Ramos (cell line): ENCODE data around the gene XG.

Experiments used
- in situ Hi-C: fragments of 300-500 bp; cut with MboI; formaldehyde crosslinking; loops from one replicate; pipeline ENCODE4 v1.14.3; 2022; ENCODE audit warnings: low sequenced_read_pairs; ENCODE audit not compliant: unreplicated experiment

The XG gene

DNA sequence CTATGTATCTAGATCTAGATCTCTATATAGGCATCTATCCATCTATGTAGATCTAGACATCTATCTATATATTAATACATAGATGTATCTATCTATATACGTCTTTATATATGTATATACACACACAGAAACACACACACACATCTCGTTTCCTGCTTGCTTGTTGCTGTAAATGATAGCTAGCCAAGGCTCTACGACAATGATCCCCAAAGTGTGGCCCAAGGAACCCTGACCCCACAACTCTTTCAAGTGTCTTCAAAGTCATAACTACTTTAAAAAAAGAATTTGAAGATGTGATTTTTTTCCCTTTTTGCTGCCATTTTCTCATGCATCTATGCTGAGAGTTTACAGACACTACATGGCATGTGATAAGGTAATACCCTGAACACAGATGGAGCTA, 105.7 kb downstream of the XG start:
- in situ Hi-C loops = no loop called here

DNA sequence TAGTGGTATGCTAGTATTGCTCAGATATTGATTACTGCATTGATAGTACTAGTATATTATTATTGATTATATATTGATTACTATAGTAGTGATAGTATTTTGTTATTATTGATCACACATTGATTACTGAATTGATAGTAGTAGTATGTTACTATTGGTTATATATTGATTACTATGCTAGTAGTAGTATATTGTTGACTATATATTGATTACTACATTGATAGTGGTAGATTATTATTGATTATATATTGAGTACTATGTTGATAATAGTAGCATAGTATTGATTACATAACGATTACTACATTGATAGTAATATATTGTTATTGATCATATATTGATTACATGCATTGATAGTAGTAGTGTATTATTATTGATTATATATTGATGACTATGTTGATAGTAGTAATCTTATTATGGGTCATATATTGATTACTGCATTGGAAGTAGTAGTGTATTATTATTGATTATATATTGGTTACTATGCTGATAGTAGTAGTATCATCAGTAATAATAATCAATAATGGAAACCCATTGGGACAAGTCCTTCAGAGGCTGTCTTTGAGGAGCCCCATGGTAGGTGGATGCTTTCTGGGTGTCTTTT, 107.5 kb downstream of the XG start:
- in situ Hi-C loops = no loop called here

DNA sequence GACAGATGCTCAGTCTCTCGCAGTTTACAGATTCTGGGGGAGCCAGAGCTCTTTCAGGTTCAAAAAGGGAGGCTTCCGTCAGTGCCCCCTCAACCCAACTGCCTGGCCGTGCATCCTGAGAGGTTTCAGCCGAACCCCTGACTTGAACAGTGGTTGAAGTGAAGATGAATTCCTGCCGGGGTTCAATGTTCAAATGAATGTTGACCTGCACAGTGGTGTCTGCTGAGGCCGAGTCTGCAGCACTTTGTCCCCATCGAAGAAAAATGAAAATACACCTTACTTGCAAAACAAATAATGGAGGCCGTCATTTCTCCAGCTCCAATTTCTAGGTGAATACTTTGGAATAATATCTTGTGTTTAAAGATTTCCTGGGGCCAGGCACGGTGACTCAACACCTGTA, 110.6 kb downstream of the XG start:
- in situ Hi-C loops = no loop called here

DNA sequence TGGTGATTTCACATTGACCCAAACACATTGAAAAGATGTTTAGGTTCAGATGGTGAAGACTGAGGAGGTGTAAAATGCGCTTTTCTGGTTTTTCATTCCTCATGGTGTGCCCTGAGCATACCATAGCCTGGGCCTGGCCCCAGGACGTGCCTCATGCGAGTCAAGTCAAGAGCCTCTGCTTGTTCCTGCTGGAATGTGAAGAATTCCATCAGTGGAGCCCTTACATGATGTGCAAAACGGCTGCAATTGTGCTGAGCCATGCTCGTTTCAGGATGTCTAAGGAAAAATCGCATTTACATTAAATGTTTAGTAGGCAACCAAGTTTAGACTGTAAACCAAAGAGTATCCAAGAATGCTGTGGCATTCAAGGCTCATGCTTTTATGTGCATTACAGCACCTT, 111.8 kb downstream of the XG start:
- in situ Hi-C loops = no loop called here
